Type B pancreatic cell (in vitro differentiated cells): ENCODE results near the gene DTNA. TPM values are rescaled to one million over a fixed set of nuclear protein-coding genes. Genes with fewer than 3 reads are reported as not detected.
A peak's percentile ranks its signal among the peaks of the same experiment; 100 is the strongest.
"Not testable (repeated sequence)": the region's sequence is repeated elsewhere in the genome, so short reads cannot be mapped to it uniquely, and the experiment has no call there.

ENCODE experiments used
- DNase-seq: peaks from one replicate; pipeline ENCODE4 v3.0.0; 2021; ENCODE audit warnings: mixed read lengths; ENCODE audit not compliant: unreplicated experiment; ENCODE audit errors: extremely low spot score
- H3K27ac Mint-ChIP-seq: 2 replicates; pipeline ENCODE4 v1.8.0; 2021; ENCODE audit warnings: mild to moderate bottlenecking, mixed read lengths
- H3K27me3 Mint-ChIP-seq: 2 replicates; pipeline ENCODE4 v1.8.0; 2021; ENCODE audit warnings: mixed read lengths
- H3K36me3 Mint-ChIP-seq: 2 replicates; pipeline ENCODE4 v1.8.0; 2021; ENCODE audit warnings: mixed read lengths
- H3K4me1 Mint-ChIP-seq: one replicate; pipeline ENCODE4 v1.8.0; 2021; ENCODE audit warnings: mixed read lengths; ENCODE audit not compliant: unreplicated experiment
- H3K4me3 Mint-ChIP-seq: 2 replicates; pipeline ENCODE4 v1.8.0; 2021; ENCODE audit warnings: mild to moderate bottlenecking, mixed read lengths
- H3K9me3 Mint-ChIP-seq: 2 replicates; pipeline ENCODE4 v1.8.0; 2021; ENCODE audit warnings: mixed read lengths
- CTCF ChIP-seq: fragments of 200-600 bp; sonication (generic); conservative IDR thresholded peaks from 2 replicates; pipeline ENCODE4 v1.5.0; 2021; ENCODE audit warnings: antibody characterized with exemption, mild to moderate bottlenecking
- long read RNA-seq: library from polyadenylated mRNA; unstranded; transcript quantifications from one replicate; pipeline ENCODE4 v2.0.0, GENCODE V29; 2020
- total RNA-seq: library from RNA; stranded (reverse); gene quantifications from 2 replicates; pipeline ENCODE4 v1.2.1, GENCODE V29; 2021; ENCODE audit warnings: low replicate concordance

DTNA gene
- 8.6 and 23.6 TPM in 2 replicates for total RNA-seq
- long read RNA-seq, partial matches to known transcripts = 1 of 7 reads
- long read RNA-seq, other reads (novel, unspliced or antisense) = 2 of 7 reads

- DNase-seq = no peak
- TF ChIP-seq CTCF = no peak
- Mint-ChIP-seq H3K4me3 (peak within 1 kb of the TSS; percentile 82), H3K27ac (peak within 1 kb of the TSS; percentile 76), H3K9me3 (no peaks in the 10 kb centered on the region), H3K27me3 (no peaks in the 10 kb centered on the region), H3K4me1 (peaks cover 28% of the 10 kb centered on the region), H3K36me3 (no peaks in the 10 kb centered on the region)
These were observed at the start of gene DTNA for GRCh38 chr18:34709750-34710441. Gene DTNA (plus strand): TSS chr18:34710298. CDS start chr18:34755977, 45,679 bp downstream.

GRCh38 chr18:34660572-34660971, 49.5 kb upstream of the DTNA start:
- H3K36me3 Mint-ChIP-seq = no peaks in the 10 kb centered on the region

GRCh38 chr18:34661464-34662087, 48.5 kb upstream of the DTNA start:
- Mint-ChIP-seq H3K27me3 (no peaks in the 10 kb centered on the region), H3K36me3 (no peaks in the 10 kb centered on the region), H3K4me3 (no peak overlapping the region), H3K27ac (no peak overlapping the region), H3K4me1 (peaks cover 9% of the 10 kb centered on the region), H3K9me3 (no peaks in the 10 kb centered on the region)
- peak; percentile 87 for TF ChIP-seq CTCF
- no peak for DNase-seq

More at GRCh38 chr18:34660572-34660971, 49.5 kb upstream of the DTNA start:
- Mint-ChIP-seq H3K4me3 (no peak overlapping the region), H3K27me3 (no peaks in the 10 kb centered on the region), H3K27ac (no peak overlapping the region), H3K4me1 (peaks cover 9% of the 10 kb centered on the region), H3K9me3 (no peaks in the 10 kb centered on the region)
- DNase-seq = no peak
- TF ChIP-seq CTCF = no peak

GRCh38 chr18:34676816-34677574, 33.1 kb upstream of the DTNA start:
- no peak for DNase-seq
- H3K4me3 Mint-ChIP-seq = no peak overlapping the region
- no peaks in the 10 kb centered on the region for H3K36me3 Mint-ChIP-seq
- no peaks in the 10 kb centered on the region for H3K27me3 Mint-ChIP-seq
- no peaks in the 10 kb centered on the region for H3K4me1 Mint-ChIP-seq
- TF ChIP-seq CTCF = no peak
- H3K9me3 Mint-ChIP-seq = no peaks in the 10 kb centered on the region
- H3K27ac Mint-ChIP-seq = no peak overlapping the region

- H3K27me3 Mint-ChIP-seq, H3K4me1 Mint-ChIP-seq, H3K36me3 Mint-ChIP-seq, H3K27ac Mint-ChIP-seq, DNase-seq, H3K9me3 Mint-ChIP-seq, H3K4me3 Mint-ChIP-seq: not testable (repeated sequence)
These were observed 20.3 kb upstream of the DTNA start for GRCh38 chr18:34689750-34690149.
